Uterus (tissue), 4 donors: ENCODE results near the gene ACAT1. TPM values are rescaled to one million over a fixed set of nuclear protein-coding genes. Genes with fewer than 3 reads are reported as not detected.
"Not testable (repeated sequence)": the region's sequence is repeated elsewhere in the genome, so short reads cannot be mapped to it uniquely, and the experiment has no call there.

Experiments
- DNase-seq, 2 donors: peaks; one replicate each; pipeline ENCODE4 v3.0.0-alpha.2; 2019 to 2020
- H3K27ac ChIP-seq, 2 donors: fragments of 200-600 bp; sonication (generic); 1 replicate in 1 of 2; 2 replicates in 1 of 2; pipeline ENCODE4 v1.5.1; 2016 to 2018
- H3K27me3 ChIP-seq, 2 donors: fragments of 200-600 bp; sonication (generic); one replicate each; pipeline ENCODE4 v1.5.1; 2018 to 2019; ENCODE audit warnings: control low read depth in 1 of 2
- H3K36me3 ChIP-seq, 2 donors: fragments of 200-600 bp; sonication (generic); one replicate each; pipeline ENCODE4 v1.5.1; 2019; ENCODE audit warnings: control low read depth in 1 of 2
- H3K4me1 ChIP-seq, 2 donors: fragments of 200-600 bp; sonication (generic); one replicate each; pipeline ENCODE4 v1.5.1; 2018 to 2019; ENCODE audit warnings: control low read depth in 1 of 2
- H3K4me3 ChIP-seq, 2 donors: fragments of 200-600 bp; sonication (generic); 1 replicate in 1 of 2; 2 replicates in 1 of 2; pipeline ENCODE4 v1.5.1; 2018 to 2019; ENCODE audit warnings: mild to moderate bottlenecking in 1 of 2
- H3K9me3 ChIP-seq, 2 donors: fragments of 200-600 bp; sonication (generic); one replicate each; pipeline ENCODE4 v1.5.1; 2019; ENCODE audit warnings: control low read depth in 1 of 2
- CTCF ChIP-seq, 4 experiments: fragments of 200-600 bp in 2 of 4; fragments of 450-650 bp in 2 of 4; sonication (generic) in 2 of 4; IDR thresholded peaks; one replicate each; pipeline ENCODE4 v1.5.1; 2016 to 2019; ENCODE audit warnings: antibody characterized with exemption in 4 of 4, mild to moderate bottlenecking in 2 of 4, moderate library complexity in 1 of 4
- POLR2A ChIP-seq, 2 donors: fragments of 450-650 bp; IDR thresholded peaks; one replicate each; pipeline ENCODE4 v1.6.1; 2016; ENCODE audit warnings: antibody characterized with exemption in 2 of 2, mild to moderate bottlenecking in 1 of 2, moderate library complexity in 1 of 2
- intact Hi-C: fragments of 100-400 bp; cut with DNase I; formaldehyde crosslinking; loops from one replicate; pipeline ENCODE4 v1.15.1; 2023; ENCODE audit warnings: low total_unique reads
- total RNA-seq, 4 donors: library from RNA; depleted of rRNA in 3 of 4; stranded (reverse); fragments of >200 nt in 3 of 4; gene quantifications; one replicate each; pipeline versions ENCODE4 v1.1.0 to v1.2.4, GENCODE V29; 2014 to 2023
- donor health status: DM: yes; HTN: yes; CAD: no.

Gene ACAT1
- total RNA-seq, 4 donors from 2014 or later = 50.9 to 86.2 (median 70.9) TPM

- Histone ChIP-seq H3K4me3 (no peak overlapping the region), H3K36me3 (no peaks in the 10 kb centered on the region), H3K9me3 (no peaks in the 10 kb centered on the region), H3K27me3 (no peaks in the 10 kb centered on the region), H3K4me1 (no peaks in the 10 kb centered on the region), H3K27ac (no peak overlapping the region)
- no peak for TF ChIP-seq POLR2A (IDR thresholded peaks at IDR 0.05)
- no peak for TF ChIP-seq CTCF (IDR thresholded peaks at IDR 0.05)
- no peak for DNase-seq
- intact Hi-C loops = no loop called here
These were observed 27.2 kb downstream of the ACAT1 start for GRCh38 chr11:108148556-108148955.

GRCh38 chr11:108154591-108154990, 33.2 kb downstream of the ACAT1 start:
- no peak overlapping the region for H3K27ac ChIP-seq
- no peak for DNase-seq
- intact Hi-C loops = no loop called here
- no peaks in the 10 kb centered on the region for H3K9me3 ChIP-seq
- H3K4me1 ChIP-seq = no peaks in the 10 kb centered on the region
- H3K36me3 ChIP-seq = no peaks in the 10 kb centered on the region
- H3K27me3 ChIP-seq = no peaks in the 10 kb centered on the region
- TF ChIP-seq CTCF (IDR thresholded peaks at IDR 0.05) (no peak), POLR2A (IDR thresholded peaks at IDR 0.05) (no peak)
- H3K4me3 ChIP-seq = no peak overlapping the region

- TF ChIP-seq CTCF (IDR thresholded peaks at IDR 0.05) (no peak), POLR2A (IDR thresholded peaks at IDR 0.05) (no peak)
- H3K27ac ChIP-seq = no peak overlapping the region
These were observed 39.7 kb downstream of the ACAT1 start for GRCh38 chr11:108160970-108161566.

GRCh38 chr11:108162878-108163277, 41.5 kb downstream of the ACAT1 start:
- H3K4me1 ChIP-seq, H3K9me3 ChIP-seq, H3K36me3 ChIP-seq, DNase-seq, intact Hi-C loops, H3K4me3 ChIP-seq, H3K27me3 ChIP-seq, H3K27ac ChIP-seq: not testable (repeated sequence)

More at GRCh38 chr11:108160970-108161566, 39.7 kb downstream of the ACAT1 start:
- no peaks in the 10 kb centered on the region for H3K36me3 ChIP-seq
- no peaks in the 10 kb centered on the region for H3K27me3 ChIP-seq
- H3K4me3 ChIP-seq = no peak overlapping the region
- no peak for DNase-seq
- intact Hi-C loops = no loop called here
- no peaks in the 10 kb centered on the region for H3K4me1 ChIP-seq
- no peaks in the 10 kb centered on the region for H3K9me3 ChIP-seq

- intact Hi-C loops = no loop called here
- Histone ChIP-seq H3K27ac (no peak overlapping the region), H3K4me3 (no peak overlapping the region), H3K9me3 (no peaks in the 10 kb centered on the region), H3K4me1 (no peaks in the 10 kb centered on the region), H3K27me3 (no peaks in the 10 kb centered on the region), H3K36me3 (no peaks in the 10 kb centered on the region)
- no peak for DNase-seq
- TF ChIP-seq POLR2A (IDR thresholded peaks at IDR 0.05) (no peak), CTCF (IDR thresholded peaks at IDR 0.05) (no peak)
These were observed 46.3 kb downstream of the ACAT1 start for GRCh38 chr11:108167624-108168023.

GRCh38 chr11:108170184-108170583, 48.8 kb downstream of the ACAT1 start:
- Histone ChIP-seq H3K27ac (peak overlapping the region in 1 of 2 donors; percentile 22), H3K4me1 (no peaks in the 10 kb centered on the region), H3K36me3 (no peaks in the 10 kb centered on the region), H3K9me3 (no peaks in the 10 kb centered on the region), H3K27me3 (no peaks in the 10 kb centered on the region), H3K4me3 (no peak overlapping the region)
- no peak for TF ChIP-seq CTCF (IDR thresholded peaks at IDR 0.05)
- TF ChIP-seq POLR2A (IDR thresholded peaks at IDR 0.05) = no peak
- no peak for DNase-seq
- intact Hi-C loops = no loop called here
